IMR-90 (cell line): ENCODE data around the gene SATL1. TPM values are rescaled to one million over a fixed set of nuclear protein-coding genes. Genes with fewer than 3 reads are reported as not detected.

Experiments used
- ATAC-seq: fragments of 200-7000 bp; cut with Tn5 transposase; 2 replicates; pipeline ENCODE4 v1.9.1; 2020; ENCODE audit warnings: low read depth, mild to moderate bottlenecking, moderate library complexity
- BruUV-seq: library from RNA; stranded (reverse); fragments of 400-500 nt; replicated peaks from 2 replicates; lab custom pipeline; 2021; lab: Mats Ljungman, UMichigan
- CTCF ChIA-PET: fragments of 300-600 bp; formaldehyde crosslinking; extraction: SDS; loops from one replicate; lab custom pipeline; 2021; ENCODE audit warnings: antibody characterized with exemption; lab: Yijun Ruan, JAX
- POLR2A ChIA-PET: fragments of 300-600 bp; sonication (Branson Sonifier 250); formaldehyde crosslinking; loops from one replicate; lab custom pipeline; 2022; ENCODE audit warnings: antibody characterized with exemption; ENCODE audit not compliant: unreplicated experiment; lab: Charles Lee
- DNase-seq: peaks from one replicate; pipeline ENCODE4 v3.0.0; 2013
- H2AFZ ChIP-seq: replicated peaks from 2 replicates; pipeline ENCODE3; 2013; ENCODE audit warnings: low read length, mild to moderate bottlenecking; ENCODE audit not compliant: poor library complexity
- H2AK5ac ChIP-seq: 2 replicates; pipeline ENCODE4 v1.6.1; 2013; ENCODE audit warnings: low read depth, low read length, inconsistent platforms
- H2AK9ac ChIP-seq: replicated peaks from 2 replicates; pipeline ENCODE3; 2013; ENCODE audit warnings: mild to moderate bottlenecking, low read depth, low read length, moderate library complexity; ENCODE audit not compliant: poor library complexity
- H2BK120ac ChIP-seq: 2 replicates; pipeline ENCODE4 v1.6.1; 2013; ENCODE audit warnings: low read depth, low read length, inconsistent platforms
- H2BK15ac ChIP-seq: 3 replicates; pipeline ENCODE4 v1.6.1; 2013; ENCODE audit warnings: low read depth, low read length, inconsistent platforms
- H2BK20ac ChIP-seq: 2 replicates; pipeline ENCODE4 v1.6.1; 2013; ENCODE audit warnings: low read depth, mild to moderate bottlenecking, inconsistent platforms, low read length, moderate library complexity
- H2BK5ac ChIP-seq: 2 replicates; pipeline ENCODE4 v1.6.1; 2013; ENCODE audit warnings: mild to moderate bottlenecking, low read depth, low read length, inconsistent platforms; ENCODE audit not compliant: poor library complexity, severe bottlenecking
- H3K14ac ChIP-seq: replicated peaks from 2 replicates; pipeline ENCODE4 v1.6.1; 2013; ENCODE audit warnings: low read depth, low read length, inconsistent platforms
- H3K18ac ChIP-seq: 2 replicates; pipeline ENCODE4 v1.6.1; 2013; ENCODE audit warnings: low read depth, low read length, control low read depth
- H3K23ac ChIP-seq: 2 replicates; pipeline ENCODE4 v1.6.1; 2013; ENCODE audit warnings: low read depth, low read length, inconsistent platforms
- H3K27ac ChIP-seq: 2 replicates; pipeline ENCODE4 v1.5.1; 2013; ENCODE audit warnings: mild to moderate bottlenecking, control low read depth, low read length; ENCODE audit not compliant: insufficient read depth
- H3K27me3 ChIP-seq: 2 replicates; pipeline ENCODE4 v1.6.1; 2013; ENCODE audit warnings: low read length; ENCODE audit not compliant: control insufficient read depth, insufficient read depth
- H3K36me3 ChIP-seq: 2 replicates; pipeline ENCODE4 v1.6.1; 2013; ENCODE audit warnings: low read length, mixed read lengths; ENCODE audit not compliant: control insufficient read depth, insufficient read depth
- H3K4ac ChIP-seq: 2 replicates; pipeline ENCODE4 v1.6.1; 2013; ENCODE audit warnings: low read depth, low read length, inconsistent platforms
- H3K4me1 ChIP-seq: 2 replicates; pipeline ENCODE4 v1.6.1; 2013; ENCODE audit warnings: low read length, mixed read lengths; ENCODE audit not compliant: control insufficient read depth, insufficient read depth
- H3K4me2 ChIP-seq: 2 replicates; pipeline ENCODE4 v1.6.1; 2013; ENCODE audit warnings: low read depth, mild to moderate bottlenecking, control low read depth, low read length, moderate library complexity
- H3K4me3 ChIP-seq: 2 replicates; pipeline ENCODE4 v1.5.1; 2013; ENCODE audit warnings: low read depth, mild to moderate bottlenecking, control low read depth, low read length, moderate library complexity; ENCODE audit not compliant: insufficient read depth
- H3K56ac ChIP-seq: 2 replicates; pipeline ENCODE4 v1.6.1; 2013; ENCODE audit warnings: low read length, inconsistent platforms; ENCODE audit not compliant: insufficient read depth; ENCODE audit errors: extremely low read depth
- H3K79me1 ChIP-seq, 2 experiments: 2 replicates each; pipeline ENCODE4 v1.6.1; 2013; ENCODE audit warnings: low read length in 2 of 2, inconsistent platforms in 1 of 2, low read depth in 1 of 2
- H3K9ac ChIP-seq: 2 replicates; pipeline ENCODE4 v1.6.1; 2013; ENCODE audit warnings: low read depth, low read length, control low read depth
- H3K9me1 ChIP-seq: 2 replicates; pipeline ENCODE4 v1.6.1; 2013; ENCODE audit warnings: low read length, inconsistent platforms; ENCODE audit not compliant: insufficient read depth
- H3K9me3 ChIP-seq: 2 replicates; pipeline ENCODE4 v1.6.1; 2013; ENCODE audit warnings: low read length; ENCODE audit not compliant: control insufficient read depth, insufficient read depth
- H4K20me1 ChIP-seq: 2 replicates; pipeline ENCODE4 v1.6.1; 2013; ENCODE audit warnings: low read length, inconsistent platforms; ENCODE audit not compliant: insufficient read depth
- H4K5ac ChIP-seq: 2 replicates; pipeline ENCODE4 v1.6.1; 2013; ENCODE audit warnings: mild to moderate bottlenecking, low read depth, low read length, control low read depth
- H4K8ac ChIP-seq, 2 experiments: 2 replicates each; pipeline ENCODE4 v1.6.1; 2013; ENCODE audit warnings: low read depth in 2 of 2, low read length in 2 of 2, control low read depth in 1 of 2, inconsistent platforms in 1 of 2
- H4K91ac ChIP-seq: 2 replicates; pipeline ENCODE4 v1.6.1; 2013; ENCODE audit warnings: low read depth, low read length, inconsistent platforms; ENCODE audit not compliant: insufficient read depth
- CEBPB ChIP-seq: IDR thresholded peaks from 2 replicates; pipeline ENCODE4 v1.6.1; 2012; ENCODE audit warnings: low read depth, low read length, improper control_type of control experiment
- MXI1 ChIP-seq: IDR thresholded peaks from 2 replicates; pipeline ENCODE4 v1.6.1; 2012; ENCODE audit warnings: low read depth, mild to moderate bottlenecking, low read length, moderate library complexity, borderline replicate concordance
- NFE2L2 ChIP-seq: fragments of 150-350 bp; IDR thresholded peaks from 2 replicates; pipeline ENCODE4 v1.6.1; 2016; ENCODE audit warnings: low read depth, mild to moderate bottlenecking, low read length
- RFX5 ChIP-seq: IDR thresholded peaks from 2 replicates; pipeline ENCODE4 v1.8.0; 2012; ENCODE audit warnings: low read depth, mild to moderate bottlenecking, low read length, moderate library complexity
- SMC3 ChIP-seq: fragments of 150-350 bp; IDR thresholded peaks from 2 replicates; pipeline ENCODE4 v1.6.1; 2016; ENCODE audit warnings: low read depth, mild to moderate bottlenecking, antibody characterized with exemption, low read length, moderate library complexity
- USF2 ChIP-seq: fragments of 150-350 bp; IDR thresholded peaks from 2 replicates; pipeline ENCODE4 v1.6.1; 2017; ENCODE audit warnings: mild to moderate bottlenecking, antibody characterized with exemption, low read length, low read depth
- WGBS, 2 experiments: methylation state at CpG; one replicate each; pipeline versions ENCODE4 v1.1.5 to v1.1.7; 2013; ENCODE audit warnings: missing lambda C conversion rate in 2 of 2; ENCODE audit not compliant: insufficient read length in 1 of 2; ENCODE audit errors: extremely low coverage in 2 of 2; 5-methylcytosine and 5-hydroxymethylcytosine counted together
- dilution Hi-C: fragments of 300-500 bp; cut with HindIII; formaldehyde crosslinking; loops from one replicate; pipeline ENCODE4 v1.14.3; 2018; ENCODE audit warnings: low sequenced_read_pairs; ENCODE audit not compliant: unreplicated experiment
- in situ Hi-C: fragments of 300-500 bp; cut with MboI; formaldehyde crosslinking; loops from 3 replicates; pipeline ENCODE4 v1.14.3; 2019; ENCODE audit warnings: low sequenced_read_pairs, inconsistent platforms, mixed read lengths
- intact Hi-C: fragments of 100-400 bp; cut with micrococcal nuclease; formaldehyde crosslinking; loops from 2 replicates; pipeline ENCODE4 v1.10.0; 2022
- polyA plus RNA-seq, 3 experiments: library from polyadenylated mRNA; depleted of rRNA; stranded (reverse); fragments of >200 nt; gene quantifications; 2 replicates each; pipeline ENCODE4 v1.2.3, GENCODE V29; 2012; ENCODE audit warnings: low replicate concordance in 1 of 3
- total RNA-seq: library from RNA; depleted of rRNA; stranded (reverse); fragments of >200 nt; gene quantifications from 2 replicates; pipeline ENCODE4 v1.2.3, GENCODE V29; 2012
- TF ChIP-seq, protein P1 (sequence below): conservative IDR thresholded peaks from 2 replicates; pipeline ENCODE4 v1.5.1; 2012; ENCODE audit warnings: mild to moderate bottlenecking, low read depth, low read length, improper control_type of control experiment

SATL1 gene
- total and polyA plus RNA-seq, 2 of the 4 experiments (the other 2 are of a cell fraction): not detected

DNA sequence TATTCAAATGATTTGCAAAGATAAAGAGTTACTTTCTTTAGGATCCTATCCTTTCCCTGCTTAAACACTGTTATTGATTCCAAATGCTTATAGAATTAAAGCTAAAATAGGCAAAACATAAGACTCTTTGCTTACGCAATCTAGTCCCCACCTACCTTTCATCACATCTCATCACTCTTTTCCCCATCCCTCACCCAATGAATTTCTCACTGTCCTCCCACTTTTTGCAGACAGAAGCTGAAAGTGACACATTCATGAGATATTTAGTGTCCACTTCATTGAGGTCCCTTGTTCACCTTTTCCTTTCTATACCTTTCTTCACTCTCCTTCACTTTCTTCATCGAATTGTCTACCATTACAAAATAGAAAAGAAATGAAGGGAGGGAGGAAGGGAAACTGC, 424 bp downstream of the SATL1 start:
- no peak overlapping the region for H3K18ac ChIP-seq
- TF ChIP-seq, protein P1, sequence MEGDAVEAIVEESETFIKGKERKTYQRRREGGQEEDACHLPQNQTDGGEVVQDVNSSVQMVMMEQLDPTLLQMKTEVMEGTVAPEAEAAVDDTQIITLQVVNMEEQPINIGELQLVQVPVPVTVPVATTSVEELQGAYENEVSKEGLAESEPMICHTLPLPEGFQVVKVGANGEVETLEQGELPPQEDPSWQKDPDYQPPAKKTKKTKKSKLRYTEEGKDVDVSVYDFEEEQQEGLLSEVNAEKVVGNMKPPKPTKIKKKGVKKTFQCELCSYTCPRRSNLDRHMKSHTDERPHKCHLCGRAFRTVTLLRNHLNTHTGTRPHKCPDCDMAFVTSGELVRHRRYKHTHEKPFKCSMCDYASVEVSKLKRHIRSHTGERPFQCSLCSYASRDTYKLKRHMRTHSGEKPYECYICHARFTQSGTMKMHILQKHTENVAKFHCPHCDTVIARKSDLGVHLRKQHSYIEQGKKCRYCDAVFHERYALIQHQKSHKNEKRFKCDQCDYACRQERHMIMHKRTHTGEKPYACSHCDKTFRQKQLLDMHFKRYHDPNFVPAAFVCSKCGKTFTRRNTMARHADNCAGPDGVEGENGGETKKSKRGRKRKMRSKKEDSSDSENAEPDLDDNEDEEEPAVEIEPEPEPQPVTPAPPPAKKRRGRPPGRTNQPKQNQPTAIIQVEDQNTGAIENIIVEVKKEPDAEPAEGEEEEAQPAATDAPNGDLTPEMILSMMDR: no peak
- TF ChIP-seq SMC3 (no peak), MXI1 (no peak), CEBPB (peak; percentile 56), USF2 (no peak), RFX5 (no peak), NFE2L2 (no peak)
- H2BK5ac ChIP-seq: no peak overlapping the region
- no peak overlapping the region for H2AK9ac ChIP-seq
- dilution Hi-C loops: no loop called here
- H2BK20ac ChIP-seq: no peak overlapping the region
- no peak overlapping the region for H2BK120ac ChIP-seq
- no peaks in the 10 kb centered on the region for H3K36me3 ChIP-seq
- H3K9me1 ChIP-seq: no peaks in the 10 kb centered on the region
- H3K4ac ChIP-seq: no peak overlapping the region
- H4K5ac ChIP-seq: no peak overlapping the region
- intact Hi-C loops: no loop called here
- ChIA-PET POLR2A (no interaction called here), CTCF (no interaction called here)
- no peak overlapping the region for H2AK5ac ChIP-seq
- H4K8ac ChIP-seq: no peak overlapping the region
- H3K23ac ChIP-seq: no peak overlapping the region
- no peak overlapping the region for H3K27ac ChIP-seq
- H3K9me3 ChIP-seq: no peaks in the 10 kb centered on the region
- H3K56ac ChIP-seq: no peak overlapping the region
- WGBS, 2 experiments: 40% methylated on average over 1 of the region's 2 CpGs; no CpG with 5 or more reads in 1 of the 2 experiments
- BruUV-seq: no TSS peak
- H3K4me2 ChIP-seq: peak overlapping the region; percentile 36; the same call in 1 of the 2 replicates
- no peak overlapping the region for H2BK15ac ChIP-seq
- H3K79me1 ChIP-seq: peaks cover 0 to 3% of the 10 kb centered on the region in 2 experiments; a peak in 1 of 4 replicates
- H4K20me1 ChIP-seq: no peaks in the 10 kb centered on the region
- peak overlapping the region; percentile 90 for H3K4me3 ChIP-seq
- H4K91ac ChIP-seq: no peak overlapping the region
- no peak overlapping the region for H2AFZ ChIP-seq
- no peaks in the 10 kb centered on the region for H3K4me1 ChIP-seq
- ATAC-seq (no peak), DNase-seq (no peak)
- in situ Hi-C loops: no loop called here
- no peak overlapping the region for H3K14ac ChIP-seq
- no peak overlapping the region for H3K9ac ChIP-seq
- H3K27me3 ChIP-seq: no peaks in the 10 kb centered on the region
